NCI-H2107 treated with DMSO at 0.1 percent for 48 hours (cell line): ENCODE results near the gene METTL17.
"Not testable (repeated sequence)": the region's sequence is repeated elsewhere in the genome, so short reads cannot be mapped to it uniquely, and the experiment has no call there.

Source experiments
- DNase-seq: peaks from one replicate; lab custom pipeline; 2025; ENCODE audit not compliant: unreplicated experiment; lab: John Stamatoyannopoulos, UW

METTL17 gene

GRCh38 chr14:21023817-21024584 lies 34.2 kb downstream of the METTL17 start:
- DNase-seq = no peak

- DNase-seq = peak; percentile 12
These were observed 35.0 kb downstream of the METTL17 start, which contains the start of gene NDRG2 for GRCh38 chr14:21024585-21025370. TSS of gene NDRG2 (minus strand) at chr14:21025061. CDS start at chr14:21023315, 1,746 bp downstream.

DNA sequence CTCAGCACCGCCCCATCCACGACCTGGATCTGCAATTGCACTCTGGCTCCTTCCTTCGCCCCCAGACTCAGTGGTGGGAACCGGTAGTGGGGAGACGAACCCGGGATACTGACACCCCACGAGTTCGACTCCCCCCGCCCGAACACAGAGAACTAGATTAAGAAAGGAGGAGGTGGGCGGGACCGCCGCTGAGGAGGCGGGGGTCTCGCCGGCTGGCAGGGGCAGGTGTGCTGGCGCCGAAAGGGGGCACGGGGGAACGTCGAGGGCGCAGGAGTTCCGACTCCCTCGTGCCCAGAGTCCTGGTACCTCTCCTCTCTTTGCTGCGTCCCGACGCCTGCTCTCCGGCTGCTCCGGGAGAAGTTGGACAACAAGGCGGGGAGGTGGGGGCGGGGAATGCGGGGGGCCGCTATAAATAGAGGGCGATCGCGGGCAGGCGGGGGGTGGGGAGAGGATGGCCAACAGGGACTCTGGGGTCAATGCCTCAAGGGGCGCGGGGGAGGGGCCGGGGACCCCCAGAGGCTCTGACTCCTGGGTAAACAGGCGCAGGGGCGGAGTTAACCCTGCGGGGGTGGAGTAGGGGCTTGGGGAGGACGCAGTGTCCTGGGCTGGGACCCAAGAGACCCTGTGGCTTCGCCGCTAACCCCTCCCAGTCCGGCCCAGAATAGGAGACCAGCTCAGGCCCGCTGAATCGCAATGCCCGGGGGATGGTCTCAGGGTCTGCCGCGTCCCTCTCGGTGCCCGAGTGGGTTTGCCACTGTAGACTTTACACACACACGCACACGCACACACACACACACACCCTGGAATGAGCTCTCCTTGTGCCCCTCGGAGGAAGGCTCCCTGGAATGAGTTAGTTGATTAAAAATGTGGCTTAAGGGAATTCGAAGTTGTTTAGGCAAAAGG lies 35.8 kb downstream of the METTL17 start:
- no peak for DNase-seq

- DNase-seq = no peak
These were observed 36.7 kb downstream of the METTL17 start for GRCh38 chr14:21026274-21026987.

- no peak for DNase-seq
These were observed 37.2 kb downstream of the METTL17 start for GRCh38 chr14:21026988-21027315.

GRCh38 chr14:21029917-21030316 lies 40.1 kb downstream of the METTL17 start, which contains the start of gene TPPP2:
TSS of gene TPPP2 (plus strand) at chr14:21030217. CDS start at chr14:21030582, 365 bp downstream.
- DNase-seq = no peak

DNA sequence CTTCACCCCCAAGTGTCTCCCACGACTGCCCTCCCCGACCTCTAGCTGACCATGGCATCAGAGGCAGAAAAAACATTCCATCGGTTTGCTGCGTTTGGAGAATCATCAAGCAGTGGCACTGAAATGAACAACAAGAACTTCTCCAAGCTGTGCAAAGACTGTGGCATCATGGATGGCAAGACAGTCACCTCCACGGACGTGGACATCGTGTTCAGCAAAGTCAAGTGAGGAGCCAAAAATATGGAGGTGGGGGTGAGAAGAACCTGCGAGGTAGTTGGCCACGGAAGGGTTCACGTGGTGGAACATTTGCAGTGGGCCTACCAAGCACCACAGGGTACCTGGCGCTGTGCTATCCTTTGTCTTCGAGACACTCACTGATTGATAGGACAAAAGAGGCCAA lies 40.8 kb downstream of the METTL17 start:
- no peak for DNase-seq

- DNase-seq = no peak
These were observed 42.7 kb downstream of the METTL17 start for GRCh38 chr14:21032326-21033132.

DNA sequence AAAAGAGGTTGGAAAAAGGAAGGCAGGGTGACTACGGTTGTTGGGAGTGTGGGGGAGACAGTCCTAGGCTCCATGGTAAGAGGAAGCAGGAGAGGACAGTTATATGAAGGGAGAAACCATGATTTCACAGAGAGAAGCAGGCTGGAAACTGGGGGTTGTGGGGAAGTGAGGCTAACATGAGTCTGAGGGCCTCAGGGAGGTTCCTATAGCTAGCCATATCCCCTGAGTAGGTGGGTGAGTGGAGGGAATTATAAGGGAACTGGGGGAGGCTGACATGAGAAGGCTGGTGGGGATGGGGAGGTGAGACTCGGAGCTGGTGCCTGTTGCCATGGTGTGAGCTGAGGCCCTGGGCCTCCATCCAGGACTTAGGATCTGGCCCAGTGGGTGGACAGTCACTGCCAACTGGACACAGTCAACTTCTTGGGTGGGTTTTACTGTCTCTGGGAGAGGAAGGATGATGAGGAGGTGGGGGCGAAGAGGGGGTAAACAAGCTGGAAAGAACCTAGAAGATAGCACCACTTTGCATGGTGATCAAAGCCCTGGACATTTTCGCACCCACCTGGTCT lies 43.4 kb downstream of the METTL17 start:
- DNase-seq = no peak

GRCh38 chr14:21034707-21035106 lies 44.9 kb downstream of the METTL17 start, which contains the start of gene RNASE13:
TSS of gene RNASE13 (minus strand) at chr14:21034807. CDS start at chr14:21034288, 519 bp downstream.
- no peak for DNase-seq

DNA sequence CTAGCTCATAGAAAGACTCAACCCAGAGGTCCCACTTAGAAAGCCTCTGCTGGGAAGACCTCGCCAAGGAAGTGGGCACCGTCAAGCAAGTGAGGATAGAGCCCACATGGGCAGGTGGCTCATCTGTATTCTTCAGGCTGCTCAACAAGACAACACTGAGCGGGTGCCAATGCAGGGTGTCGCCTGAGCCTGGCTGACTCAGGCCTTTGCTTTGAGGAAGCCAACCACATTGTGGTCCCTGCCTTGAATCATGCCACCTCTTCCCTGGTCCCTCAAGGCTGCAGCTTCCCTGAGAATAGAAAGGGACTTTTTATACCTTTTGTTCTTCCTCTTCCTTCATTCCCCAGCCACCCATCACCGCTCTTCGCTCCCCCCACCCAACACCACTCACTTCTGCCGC lies 47.0 kb downstream of the METTL17 start:
- no peak for DNase-seq

GRCh38 chr14:21037156-21037555 lies 47.4 kb downstream of the METTL17 start:
- no peak for DNase-seq

GRCh38 chr14:21038441-21039422 lies 49.0 kb downstream of the METTL17 start:
- no peak for DNase-seq

GRCh38 chr14:21039585-21040369 lies 50.0 kb downstream of the METTL17 start:
- DNase-seq = peak; percentile 52

DNA sequence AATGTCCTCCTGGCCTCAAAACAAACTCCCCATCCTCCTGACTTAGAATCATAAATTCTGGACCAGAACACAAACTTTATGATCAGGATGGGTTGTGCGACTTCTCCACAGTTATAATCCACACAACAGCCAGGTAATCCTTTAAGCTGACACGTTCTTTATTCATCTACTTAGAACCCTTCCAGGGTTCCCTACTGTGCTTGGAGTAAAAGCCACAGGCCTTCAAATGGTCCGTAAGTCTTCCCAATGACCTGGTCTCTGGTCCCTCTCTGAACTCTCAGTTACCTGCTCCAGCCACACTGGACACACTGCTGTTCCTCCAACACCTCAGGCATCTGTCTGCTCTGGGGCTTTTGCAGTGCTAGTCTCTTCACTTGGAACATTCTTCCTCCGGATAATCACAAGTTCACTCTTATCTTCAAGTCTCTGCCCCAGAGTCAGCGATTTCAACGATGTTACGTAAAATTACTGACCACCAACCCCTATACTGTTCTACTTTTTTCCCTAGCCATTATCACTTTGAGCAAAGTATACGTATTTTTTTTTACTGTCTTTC lies 50.7 kb downstream of the METTL17 start:
- no peak for DNase-seq

GRCh38 chr14:21040941-21041340 lies 51.2 kb downstream of the METTL17 start:
- DNase-seq = not testable (repeated sequence)
